ENCODE measurements around the gene OR52M1. TPM values are rescaled to one million over a fixed set of nuclear protein-coding genes. Genes with fewer than 3 reads are reported as not detected.

OR52M1 gene, protein sequence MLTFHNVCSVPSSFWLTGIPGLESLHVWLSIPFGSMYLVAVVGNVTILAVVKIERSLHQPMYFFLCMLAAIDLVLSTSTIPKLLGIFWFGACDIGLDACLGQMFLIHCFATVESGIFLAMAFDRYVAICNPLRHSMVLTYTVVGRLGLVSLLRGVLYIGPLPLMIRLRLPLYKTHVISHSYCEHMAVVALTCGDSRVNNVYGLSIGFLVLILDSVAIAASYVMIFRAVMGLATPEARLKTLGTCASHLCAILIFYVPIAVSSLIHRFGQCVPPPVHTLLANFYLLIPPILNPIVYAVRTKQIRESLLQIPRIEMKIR
- not detected in 2 replicates for polyA plus RNA-seq (2011; rRNA removed)
- not detected in 2 replicates for polyA plus RNA-seq (2012; cell fraction: cytosol; rRNA removed)
- polyA plus RNA-seq (2012; cell fraction: nucleus; rRNA removed), result not detected in 2 replicates
- not detected in 3 replicates for polyA plus RNA-seq (2017; fragmentation: RNase III; extraction: RNeasy Plus Mini Kit Qiagen cat#74134 plus additional on column Dnase treatment)
- not detected in 2 replicates for polyA minus RNA-seq (2011; rRNA and poly(A)+ RNA removed)

- Histone ChIP-seq H3K4me1 (peaks cover 14% of the 10 kb centered on the region; the same call in 2 of the 3 replicates), H3K27ac (no peak within 1 kb of the TSS), H3K4me3 (no peak within 1 kb of the TSS), H3K9me3 (no peaks in the 10 kb centered on the region), H3K4me2 (no peak within 1 kb of the TSS)
- FAIRE-seq (no peak), ATAC-seq (no peak), DNase-seq (ENCODE audit: low read depth in 1 of 2, low spot score in 1 of 2) (no peak)
- WGBS (ENCODE audit: missing lambda C conversion rate), result 61% methylated on average over 5 of the region's 5 CpGs
- ChIA-PET POLR2A (no interaction called here), CTCF (interaction anchor here (2.1 kb wide), 1 partner anchor 358 kb away, joined by 9 read pairs; no protein-coding TSS in a partner anchor)
- no peak for TF ChIP-seq POLR2AphosphoS2 (conservative IDR thresholded peaks at IDR 0.05; ENCODE audit: low read length)
- no peak for TF ChIP-seq PHF8 (IDR thresholded peaks at IDR 0.05; ENCODE audit: borderline replicate concordance, low read depth)
- no peak for TF ChIP-seq RARB (CRISPR knock-in tag; IDR thresholded peaks at IDR 0.05)
- TF ChIP-seq MYC (IDR thresholded peaks at IDR 0.05; ENCODE audit: borderline replicate concordance, low read length), result no peak
- no peak for TF ChIP-seq NFE2L2 (conservative IDR thresholded peaks at IDR 0.05; ENCODE audit: low read length)
These were observed at the start of gene OR52M1 for GRCh38 chr11:4544891-4545290. Gene OR52M1, plus strand, starts transcription at chr11:4545191. Its CDS starts 0 bp downstream, at chr11:4545191.

- no peak overlapping the region for H3K4me2 ChIP-seq
- WGBS (ENCODE audit: missing lambda C conversion rate), result 28% methylated on average over 7 of the region's 7 CpGs
- FAIRE-seq (no peak), ATAC-seq (no peak), DNase-seq (ENCODE audit: low read depth in 1 of 2, low spot score in 1 of 2) (no peak)
- H3K9me3 ChIP-seq, result 0 out of 3 replicates have a peak, but pooled peaks cover 4% of the 10 kb centered on the region
- no peak overlapping the region for H3K27ac ChIP-seq
- ChIA-PET CTCF (interaction anchor here (0.8 to 5.9 kb wide), 5 partner anchors 9 to 312 kb away, joined by 3 to 96 read pairs (median 21); no protein-coding TSS in a partner anchor), POLR2A (no interaction called here)
- H3K4me3 ChIP-seq, result no peak overlapping the region
- TF ChIP-seq CHD4 (IDR thresholded peaks at IDR 0.05; ENCODE audit: borderline replicate concordance) (no peak), HEYL (CRISPR knock-in tag; IDR thresholded peaks at IDR 0.05) (no peak), NFE2L2 (conservative IDR thresholded peaks at IDR 0.05; ENCODE audit: low read length) (no peak), RNF2 (IDR thresholded peaks at IDR 0.05; ENCODE audit: borderline replicate concordance, low read depth) (no peak), RAD21 (conservative IDR thresholded peaks at IDR 0.05 in 1 of 2, IDR thresholded peaks at IDR 0.05 in 1 of 2) (no peak), KDM5A (IDR thresholded peaks at IDR 0.05) (no peak), SREBF2 (IDR thresholded peaks at IDR 0.05) (no peak), ZSCAN20 (CRISPR knock-in tag; IDR thresholded peaks at IDR 0.05) (no peak), NPAS2 (CRISPR knock-in tag; IDR thresholded peaks at IDR 0.05; ENCODE audit: borderline replicate concordance) (no peak), CBX8 (IDR thresholded peaks at IDR 0.05) (no peak), PHF8 (IDR thresholded peaks at IDR 0.05; ENCODE audit: borderline replicate concordance, low read depth) (no peak), KDM1A (IDR thresholded peaks at IDR 0.05; ENCODE audit: low read depth) (no peak), POLR2AphosphoS2 (conservative IDR thresholded peaks at IDR 0.05; ENCODE audit: low read length) (no peak), RARB (CRISPR knock-in tag; IDR thresholded peaks at IDR 0.05) (no peak), BHLHE40 (IDR thresholded peaks at IDR 0.05; ENCODE audit: low read depth, low read length) (no peak), ATOH8 (CRISPR knock-in tag; IDR thresholded peaks at IDR 0.05; ENCODE audit: low read depth) (no peak), CEBPB (IDR thresholded peaks at IDR 0.05) (no peak), FOSL2 (IDR thresholded peaks at IDR 0.05) (no peak), FOSL2 (CRISPR knock-in tag; IDR thresholded peaks at IDR 0.05) (no peak), HOXA7 (CRISPR knock-in tag; IDR thresholded peaks at IDR 0.05) (no peak)
- TF ChIP-seq, protein P1, sequence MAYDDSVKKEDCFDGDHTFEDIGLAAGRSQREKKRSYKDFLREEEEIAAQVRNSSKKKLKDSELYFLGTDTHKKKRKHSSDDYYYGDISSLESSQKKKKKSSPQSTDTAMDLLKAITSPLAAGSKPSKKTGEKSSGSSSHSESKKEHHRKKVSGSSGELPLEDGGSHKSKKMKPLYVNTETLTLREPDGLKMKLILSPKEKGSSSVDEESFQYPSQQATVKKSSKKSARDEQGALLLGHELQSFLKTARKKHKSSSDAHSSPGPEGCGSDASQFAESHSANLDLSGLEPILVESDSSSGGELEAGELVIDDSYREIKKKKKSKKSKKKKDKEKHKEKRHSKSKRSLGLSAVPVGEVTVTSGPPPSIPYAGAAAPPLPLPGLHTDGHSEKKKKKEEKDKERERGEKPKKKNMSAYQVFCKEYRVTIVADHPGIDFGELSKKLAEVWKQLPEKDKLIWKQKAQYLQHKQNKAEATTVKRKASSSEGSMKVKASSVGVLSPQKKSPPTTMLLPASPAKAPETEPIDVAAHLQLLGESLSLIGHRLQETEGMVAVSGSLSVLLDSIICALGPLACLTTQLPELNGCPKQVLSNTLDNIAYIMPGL (CRISPR knock-in tag; IDR thresholded peaks at IDR 0.05; ENCODE audit: borderline replicate concordance), result no peak
- H3K4me1 ChIP-seq, result no peaks in the 10 kb centered on the region
These were observed 49.5 kb upstream of the OR52M1 start for GRCh38 chr11:4495487-4495886.
